ENCODE data around the gene RNF175. TPM values are rescaled to one million over a fixed set of nuclear protein-coding genes. Genes with fewer than 3 reads are reported as not detected.
A peak's percentile ranks its signal among the peaks of the same experiment; 100 is the strongest.

The RNF175 gene
- total RNA-seq, 1 donor from 2014 or later, result 2.0 TPM

DNA sequence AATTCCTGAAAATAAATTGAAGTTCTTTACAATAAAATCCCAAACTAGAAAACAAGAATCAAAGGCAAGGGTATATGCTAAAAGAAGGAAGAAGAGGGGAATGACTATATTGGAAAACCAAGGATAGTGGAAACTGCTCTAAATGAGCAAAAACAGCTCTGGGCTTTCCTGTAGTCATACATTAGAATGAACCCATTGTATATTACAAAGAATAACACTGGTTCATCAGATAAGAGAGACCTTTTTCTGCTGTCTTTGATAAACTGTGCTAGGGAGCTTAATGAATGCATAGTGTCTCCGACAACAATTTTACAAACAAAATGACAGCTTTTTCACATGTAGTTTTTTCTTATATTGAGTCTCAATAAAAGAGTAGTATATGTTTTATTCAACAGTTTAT, 49.1 kb downstream of the RNF175 start:
- no peaks in the 10 kb centered on the region for H3K27me3 ChIP-seq (ENCODE audit: control insufficient read depth, insufficient read depth, low read length)
- no peaks in the 10 kb centered on the region for H3K36me3 ChIP-seq (ENCODE audit: control insufficient read depth, insufficient read depth, low read length)
- no peak for DNase-seq (ENCODE audit: low read depth)
- H3K4me3 ChIP-seq (ENCODE audit: low read depth, low read length), result no peak overlapping the region
- TF ChIP-seq, protein P1, sequence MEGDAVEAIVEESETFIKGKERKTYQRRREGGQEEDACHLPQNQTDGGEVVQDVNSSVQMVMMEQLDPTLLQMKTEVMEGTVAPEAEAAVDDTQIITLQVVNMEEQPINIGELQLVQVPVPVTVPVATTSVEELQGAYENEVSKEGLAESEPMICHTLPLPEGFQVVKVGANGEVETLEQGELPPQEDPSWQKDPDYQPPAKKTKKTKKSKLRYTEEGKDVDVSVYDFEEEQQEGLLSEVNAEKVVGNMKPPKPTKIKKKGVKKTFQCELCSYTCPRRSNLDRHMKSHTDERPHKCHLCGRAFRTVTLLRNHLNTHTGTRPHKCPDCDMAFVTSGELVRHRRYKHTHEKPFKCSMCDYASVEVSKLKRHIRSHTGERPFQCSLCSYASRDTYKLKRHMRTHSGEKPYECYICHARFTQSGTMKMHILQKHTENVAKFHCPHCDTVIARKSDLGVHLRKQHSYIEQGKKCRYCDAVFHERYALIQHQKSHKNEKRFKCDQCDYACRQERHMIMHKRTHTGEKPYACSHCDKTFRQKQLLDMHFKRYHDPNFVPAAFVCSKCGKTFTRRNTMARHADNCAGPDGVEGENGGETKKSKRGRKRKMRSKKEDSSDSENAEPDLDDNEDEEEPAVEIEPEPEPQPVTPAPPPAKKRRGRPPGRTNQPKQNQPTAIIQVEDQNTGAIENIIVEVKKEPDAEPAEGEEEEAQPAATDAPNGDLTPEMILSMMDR (IDR thresholded peaks at IDR 0.05; ENCODE audit: insufficient read depth, low read length, poor library complexity, severe bottlenecking), result no peak

DNA sequence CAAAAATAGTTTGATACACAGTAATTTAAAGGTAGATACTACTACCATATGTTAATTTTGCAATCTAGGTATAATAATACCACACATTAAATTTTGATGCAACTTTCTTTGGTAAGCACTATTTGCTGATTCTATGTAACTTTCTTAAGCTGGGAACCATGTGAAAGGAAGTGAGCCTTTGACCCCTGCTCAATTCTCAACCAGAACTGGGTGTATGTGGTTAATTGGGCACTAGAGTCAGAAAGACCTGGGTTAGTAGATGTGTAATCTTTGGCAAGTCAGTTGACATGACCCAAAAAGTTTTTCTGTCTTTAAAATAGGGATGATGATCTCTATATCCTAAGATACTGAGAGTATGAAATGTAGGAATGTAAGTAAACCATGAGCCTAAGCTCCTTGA, 53.3 kb downstream of the RNF175 start:
- TF ChIP-seq, protein P1 (IDR thresholded peaks at IDR 0.05; ENCODE audit: insufficient read depth, low read length, poor library complexity, severe bottlenecking), result no peak
- Histone ChIP-seq H3K4me3 (ENCODE audit: low read depth, low read length) (no peak overlapping the region), H3K27me3 (ENCODE audit: control insufficient read depth, insufficient read depth, low read length) (no peaks in the 10 kb centered on the region), H3K36me3 (ENCODE audit: control insufficient read depth, insufficient read depth, low read length) (no peaks in the 10 kb centered on the region)
- DNase-seq (ENCODE audit: low read depth), result no peak

DNA sequence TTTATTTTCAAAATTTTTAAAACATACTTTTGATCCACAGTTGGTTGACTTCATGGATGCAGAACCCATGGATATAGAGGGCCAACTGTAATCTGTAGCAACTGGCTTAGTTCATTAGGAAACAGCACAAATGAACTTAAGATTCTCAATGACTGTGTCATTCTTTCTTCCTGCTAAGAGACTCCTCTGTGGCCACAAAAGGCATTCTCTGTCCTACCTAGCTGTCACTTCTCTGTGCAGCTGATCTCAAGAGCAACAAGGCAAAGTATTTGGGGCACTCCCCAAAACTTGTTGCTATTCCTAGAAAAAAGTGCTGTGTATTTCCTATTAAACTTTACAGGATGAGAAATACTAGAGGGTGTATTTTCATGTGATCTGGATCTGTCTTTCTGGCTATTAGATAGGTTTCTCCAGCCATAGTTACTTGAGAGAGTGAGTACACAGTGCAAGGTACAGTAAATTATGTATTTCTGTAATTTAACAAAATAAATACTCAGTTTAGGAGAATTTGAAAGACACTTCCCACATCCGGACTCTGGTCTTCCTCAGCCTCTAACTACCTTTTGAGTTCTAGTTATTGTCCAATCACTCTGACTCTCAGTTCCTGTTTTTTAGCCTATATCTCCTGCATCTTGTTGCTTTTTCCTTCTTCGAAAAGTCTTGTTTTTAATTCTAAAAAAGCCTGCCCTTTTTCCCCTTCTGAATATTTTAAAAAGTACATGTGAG, 53.9 kb downstream of the RNF175 start:
- DNase-seq (ENCODE audit: low read depth), result no peak
- Histone ChIP-seq H3K27me3 (ENCODE audit: control insufficient read depth, insufficient read depth, low read length) (no peaks in the 10 kb centered on the region), H3K4me3 (ENCODE audit: low read depth, low read length) (no peak overlapping the region), H3K36me3 (ENCODE audit: control insufficient read depth, insufficient read depth, low read length) (no peaks in the 10 kb centered on the region)
- TF ChIP-seq, protein P1 (IDR thresholded peaks at IDR 0.05; ENCODE audit: insufficient read depth, low read length, poor library complexity, severe bottlenecking), result no peak

DNA sequence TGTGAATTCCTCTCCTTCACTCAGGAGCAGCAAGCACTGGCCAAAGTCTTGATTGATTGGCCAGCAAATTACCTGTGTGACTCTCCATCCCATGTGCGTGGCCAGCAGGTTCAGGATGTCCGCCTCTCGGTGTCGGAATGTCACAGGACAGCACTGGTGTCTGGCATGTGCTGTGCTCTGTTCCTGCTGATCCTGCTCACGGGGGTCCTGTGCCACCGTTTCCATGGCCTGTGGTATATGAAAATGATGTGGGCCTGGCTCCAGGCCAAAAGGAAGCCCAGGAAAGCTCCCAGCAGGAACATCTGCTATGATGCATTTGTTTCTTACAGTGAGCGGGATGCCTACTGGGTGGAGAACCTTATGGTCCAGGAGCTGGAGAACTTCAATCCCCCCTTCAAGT, 55.3 kb downstream of the RNF175 start:
- TF ChIP-seq, protein P1 (IDR thresholded peaks at IDR 0.05; ENCODE audit: insufficient read depth, low read length, poor library complexity, severe bottlenecking), result no peak
- H3K4me3 ChIP-seq (ENCODE audit: low read depth, low read length), result no peak overlapping the region
- no peak for DNase-seq (ENCODE audit: low read depth)

DNA sequence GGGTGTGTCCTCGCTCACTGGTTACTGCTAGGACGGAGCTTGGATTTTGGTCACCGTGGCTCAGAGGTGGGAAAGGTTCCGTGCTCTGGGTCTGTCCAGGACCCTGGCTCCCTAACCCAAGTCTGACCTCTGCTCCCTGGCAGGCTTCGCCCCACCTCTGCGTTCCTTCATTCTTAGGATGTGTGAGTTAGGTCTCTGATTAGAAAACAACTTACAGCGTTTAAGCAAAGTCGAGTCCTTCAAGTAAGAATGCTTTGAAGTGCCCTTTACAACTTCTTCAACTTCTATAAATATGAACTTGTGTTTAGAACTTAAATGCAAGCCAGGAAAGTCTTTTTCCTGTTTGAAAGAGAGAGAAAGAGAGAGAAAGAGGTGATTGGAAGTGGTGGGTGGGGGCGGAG, 74.9 kb downstream of the RNF175 start:
- H3K27me3 ChIP-seq (ENCODE audit: control insufficient read depth, insufficient read depth, low read length), result peaks cover 3% of the 10 kb centered on the region
- TF ChIP-seq, protein P1 (IDR thresholded peaks at IDR 0.05; ENCODE audit: insufficient read depth, low read length, poor library complexity, severe bottlenecking), result no peak
- no peak for DNase-seq (ENCODE audit: low read depth)
- H3K36me3 ChIP-seq (ENCODE audit: control insufficient read depth, insufficient read depth, low read length), result peaks cover 1% of the 10 kb centered on the region
- H3K4me3 ChIP-seq (ENCODE audit: low read depth, low read length), result peak overlapping the region; percentile 56

More for the DNA sequence above, 55.3 kb downstream of the RNF175 start:
- no peaks in the 10 kb centered on the region for H3K27me3 ChIP-seq (ENCODE audit: control insufficient read depth, insufficient read depth, low read length)
- H3K36me3 ChIP-seq (ENCODE audit: control insufficient read depth, insufficient read depth, low read length), result no peaks in the 10 kb centered on the region
